Naive thymus-derived CD8-positive, alpha-beta T cell (primary cell): ENCODE results near the gene PAPPA. TPM values are rescaled to one million over a fixed set of nuclear protein-coding genes. Genes with fewer than 3 reads are reported as not detected.

ENCODE experiments used
- ATAC-seq, 2 donors: fragments of 150-1000 bp; cut with Tn5 transposase in 1 of 2; sonication (Bioruptor Pico), chemical (Tn5 transposase) in 1 of 2; 1 replicate in 1 of 2; 2 replicates in 1 of 2; pipeline ENCODE4 v1.10.0; 2021; ENCODE audit warnings: mild to moderate bottlenecking in 2 of 2, moderate library complexity in 2 of 2
- POLR2A ChIA-PET: fragments of 350-600 bp; sonication (Branson Sonifier 250); formaldehyde crosslinking; loops from one replicate; lab custom pipeline; 2021; ENCODE audit warnings: antibody characterized with exemption; lab: Charles Lee
- DNase-seq, 10 donors: peaks; one replicate each; pipeline versions ENCODE4 v3.0.0 to v3.0.0-alpha.2; 2020 to 2022
- H3K27ac Mint-ChIP-seq, 10 donors: one replicate each; pipeline ENCODE4 v1.8.0; 2020 to 2022; ENCODE audit warnings: mild to moderate bottlenecking in 10 of 10, mixed read lengths in 10 of 10, moderate library complexity in 4 of 10, inconsistent platforms in 1 of 10
- H3K27me3 Mint-ChIP-seq, 5 donors: one replicate each; pipeline ENCODE4 v1.8.0; 2021 to 2022; ENCODE audit warnings: mixed read lengths in 5 of 5
- H3K36me3 Mint-ChIP-seq, 3 donors: one replicate each; pipeline ENCODE4 v1.8.0; 2020 to 2022; ENCODE audit warnings: mixed read lengths in 3 of 3, mild to moderate bottlenecking in 2 of 3, inconsistent platforms in 1 of 3
- H3K4me1 Mint-ChIP-seq, 4 donors: one replicate each; pipeline ENCODE4 v1.8.0; 2021 to 2022; ENCODE audit warnings: mixed read lengths in 4 of 4
- H3K4me3 Mint-ChIP-seq, 10 donors: one replicate each; pipeline ENCODE4 v1.8.0; 2020 to 2022; ENCODE audit warnings: mild to moderate bottlenecking in 10 of 10, mixed read lengths in 10 of 10, moderate library complexity in 6 of 10, inconsistent platforms in 1 of 10
- H3K9me3 Mint-ChIP-seq, 9 donors: one replicate each; pipeline ENCODE4 v1.8.0; 2020 to 2022; ENCODE audit warnings: mixed read lengths in 9 of 9, mild to moderate bottlenecking in 3 of 9, inconsistent platforms in 1 of 9, moderate library complexity in 1 of 9
- polyA plus RNA-seq, 3 donors: library from polyadenylated mRNA; unstranded; fragments of 300-500 nt; fragmentation: Illumina TruSeq; gene quantifications; one replicate each; pipeline ENCODE4 v1.2.3, GENCODE V29; 2021
- total RNA-seq, 8 experiments: library from RNA in 2 of 8; stranded (reverse) in 2 of 8; gene quantifications; one replicate each; pipeline ENCODE4 v1.2.3 and lab custom pipeline; 2021 to 2026

Gene PAPPA
- total and polyA plus RNA-seq, 5 experiments from 2014 or later = 0.09 TPM; not detected in 4

GRCh38 chr9:116337015-116337414 lies 183.4 kb downstream of the PAPPA start:
- H3K9me3 Mint-ChIP-seq = peaks cover 0 to 9% (median 0%) of the 10 kb centered on the region in 9 donors
- POLR2A ChIA-PET = no interaction called here
- peaks cover 2 to 37% (median 21%) of the 10 kb centered on the region in 5 donors for H3K27me3 Mint-ChIP-seq
- H3K4me1 Mint-ChIP-seq = no peaks in the 10 kb centered on the region
- ATAC-seq (no peak), DNase-seq (no peak)
- no peak overlapping the region for H3K4me3 Mint-ChIP-seq
- no peak overlapping the region for H3K27ac Mint-ChIP-seq
- no peaks in the 10 kb centered on the region for H3K36me3 Mint-ChIP-seq

- no peak for ATAC-seq
These were observed 186.7 kb downstream of the PAPPA start for GRCh38 chr9:116340270-116340669.

GRCh38 chr9:116342061-116342460 lies 188.5 kb downstream of the PAPPA start:
- no peak for ATAC-seq
- H3K4me3 Mint-ChIP-seq = no peak overlapping the region
- H3K4me1 Mint-ChIP-seq = no peaks in the 10 kb centered on the region
- peaks cover 1 to 19% (median 14%) of the 10 kb centered on the region in 5 donors for H3K27me3 Mint-ChIP-seq
- H3K9me3 Mint-ChIP-seq = peaks cover 0 to 4% (median 0%) of the 10 kb centered on the region in 9 donors
- H3K36me3 Mint-ChIP-seq = no peaks in the 10 kb centered on the region
- H3K27ac Mint-ChIP-seq = no peak overlapping the region
- no peak for DNase-seq
- POLR2A ChIA-PET = no interaction called here

More at GRCh38 chr9:116340270-116340669, 186.7 kb downstream of the PAPPA start:
- Mint-ChIP-seq H3K36me3 (no peaks in the 10 kb centered on the region), H3K4me3 (no peak overlapping the region), H3K4me1 (no peaks in the 10 kb centered on the region), H3K27me3 (peaks cover 1 to 19% (median 14%) of the 10 kb centered on the region in 5 donors), H3K27ac (no peak overlapping the region), H3K9me3 (peaks cover 0 to 2% (median 0%) of the 10 kb centered on the region in 9 donors)
- POLR2A ChIA-PET = no interaction called here
- no peak for DNase-seq

- no peak for DNase-seq
- no peak overlapping the region for H3K27ac Mint-ChIP-seq
- H3K36me3 Mint-ChIP-seq = no peaks in the 10 kb centered on the region
- POLR2A ChIA-PET = no interaction called here
- H3K4me1 Mint-ChIP-seq = no peaks in the 10 kb centered on the region
- no peak overlapping the region for H3K4me3 Mint-ChIP-seq
- H3K27me3 Mint-ChIP-seq = peaks cover 1 to 19% (median 10%) of the 10 kb centered on the region in 5 donors
- peaks cover 0 to 4% (median 0%) of the 10 kb centered on the region in 9 donors for H3K9me3 Mint-ChIP-seq
- ATAC-seq = no peak
These were observed 189.3 kb downstream of the PAPPA start for GRCh38 chr9:116342941-116343340.

- peaks cover 0 to 3% (median 0%) of the 10 kb centered on the region in 9 donors for H3K9me3 Mint-ChIP-seq
- H3K4me3 Mint-ChIP-seq = no peak overlapping the region
- POLR2A ChIA-PET = no interaction called here
- no peaks in the 10 kb centered on the region for H3K36me3 Mint-ChIP-seq
- DNase-seq (no peak), ATAC-seq (no peak)
- no peak overlapping the region for H3K27ac Mint-ChIP-seq
- H3K27me3 Mint-ChIP-seq = peaks cover 1 to 12% (median 8%) of the 10 kb centered on the region in 5 donors
- H3K4me1 Mint-ChIP-seq = no peaks in the 10 kb centered on the region
These were observed 190.8 kb downstream of the PAPPA start for GRCh38 chr9:116344416-116344815.

GRCh38 chr9:116345393-116345792 lies 191.8 kb downstream of the PAPPA start:
- H3K4me1 Mint-ChIP-seq = no peaks in the 10 kb centered on the region
- DNase-seq (no peak), ATAC-seq (no peak)
- H3K27ac Mint-ChIP-seq = no peak overlapping the region
- no peak overlapping the region for H3K4me3 Mint-ChIP-seq
- H3K9me3 Mint-ChIP-seq = peaks cover 0 to 3% (median 0%) of the 10 kb centered on the region in 9 donors
- H3K27me3 Mint-ChIP-seq = peaks cover 1 to 9% (median 8%) of the 10 kb centered on the region in 5 donors
- POLR2A ChIA-PET = no interaction called here
- H3K36me3 Mint-ChIP-seq = no peaks in the 10 kb centered on the region

GRCh38 chr9:116345817-116346216 lies 192.2 kb downstream of the PAPPA start:
- H3K36me3 Mint-ChIP-seq = no peaks in the 10 kb centered on the region

GRCh38 chr9:116349684-116350083 lies 196.1 kb downstream of the PAPPA start:
- Mint-ChIP-seq H3K4me1 (no peaks in the 10 kb centered on the region), H3K36me3 (no peaks in the 10 kb centered on the region), H3K27ac (no peak overlapping the region), H3K27me3 (peaks cover 0 to 7% (median 0%) of the 10 kb centered on the region in 5 donors), H3K9me3 (peaks cover 0 to 4% (median 0%) of the 10 kb centered on the region in 9 donors), H3K4me3 (no peak overlapping the region)
- POLR2A ChIA-PET = no interaction called here
- DNase-seq = no peak
- ATAC-seq = no peak

More at GRCh38 chr9:116345817-116346216, 192.2 kb downstream of the PAPPA start:
- Mint-ChIP-seq H3K4me3 (no peak overlapping the region), H3K27me3 (peaks cover 1 to 9% (median 8%) of the 10 kb centered on the region in 5 donors), H3K4me1 (no peaks in the 10 kb centered on the region), H3K27ac (no peak overlapping the region), H3K9me3 (peaks cover 0 to 3% (median 0%) of the 10 kb centered on the region in 9 donors)
- POLR2A ChIA-PET = no interaction called here
- DNase-seq (no peak), ATAC-seq (no peak)

- Mint-ChIP-seq H3K27me3 (peaks cover 0 to 8% (median 0%) of the 10 kb centered on the region in 5 donors), H3K36me3 (no peaks in the 10 kb centered on the region), H3K9me3 (peaks cover 0 to 4% (median 0%) of the 10 kb centered on the region in 9 donors), H3K4me1 (no peaks in the 10 kb centered on the region), H3K4me3 (no peak overlapping the region), H3K27ac (no peak overlapping the region)
- no peak for DNase-seq
- no peak for ATAC-seq
- POLR2A ChIA-PET = no interaction called here
These were observed 196.6 kb downstream of the PAPPA start for GRCh38 chr9:116350213-116350612.

- ATAC-seq = no peak
- no peak overlapping the region for H3K27ac Mint-ChIP-seq
- H3K36me3 Mint-ChIP-seq = no peaks in the 10 kb centered on the region
These were observed 199.4 kb downstream of the PAPPA start for GRCh38 chr9:116352958-116353357.

GRCh38 chr9:116355153-116355921 lies 201.7 kb downstream of the PAPPA start:
- Mint-ChIP-seq H3K9me3 (peaks cover 0 to 3% (median 0%) of the 10 kb centered on the region in 9 donors), H3K4me1 (no peaks in the 10 kb centered on the region), H3K4me3 (no peak overlapping the region), H3K36me3 (no peaks in the 10 kb centered on the region), H3K27ac (no peak overlapping the region), H3K27me3 (peaks cover 0 to 11% (median 0%) of the 10 kb centered on the region in 5 donors)
- no peak for DNase-seq
- no peak for ATAC-seq
- POLR2A ChIA-PET = no interaction called here

More at GRCh38 chr9:116352958-116353357, 199.4 kb downstream of the PAPPA start:
- no peak for DNase-seq
- H3K4me3 Mint-ChIP-seq = no peak overlapping the region
- no peaks in the 10 kb centered on the region for H3K4me1 Mint-ChIP-seq
- H3K9me3 Mint-ChIP-seq = peaks cover 0 to 3% (median 0%) of the 10 kb centered on the region in 9 donors
- H3K27me3 Mint-ChIP-seq = peaks cover 0 to 9% (median 0%) of the 10 kb centered on the region in 5 donors
- POLR2A ChIA-PET = no interaction called here

- ATAC-seq (no peak), DNase-seq (no peak)
- Mint-ChIP-seq H3K36me3 (no peaks in the 10 kb centered on the region), H3K9me3 (peaks cover 0 to 3% (median 0%) of the 10 kb centered on the region in 9 donors), H3K27me3 (peaks cover 0 to 11% (median 0%) of the 10 kb centered on the region in 5 donors), H3K4me3 (no peak overlapping the region), H3K4me1 (no peaks in the 10 kb centered on the region), H3K27ac (no peak overlapping the region)
- POLR2A ChIA-PET = no interaction called here
These were observed 204.7 kb downstream of the PAPPA start for GRCh38 chr9:116358251-116358650.

GRCh38 chr9:116360016-116360415 lies 206.4 kb downstream of the PAPPA start:
- Mint-ChIP-seq H3K4me1 (no peaks in the 10 kb centered on the region), H3K36me3 (no peaks in the 10 kb centered on the region), H3K27ac (no peak overlapping the region), H3K4me3 (no peak overlapping the region), H3K9me3 (no peaks in the 10 kb centered on the region), H3K27me3 (peaks cover 0 to 4% (median 0%) of the 10 kb centered on the region in 5 donors)
- no peak for DNase-seq
- ATAC-seq = no peak
- POLR2A ChIA-PET = no interaction called here
